NB4 (cell line): Measurements from ENCODE around the gene UBN1.

Source experiments
- CTCF ChIP-seq: IDR thresholded peaks from one replicate; pipeline ENCODE4 v1.5.1; 2012; ENCODE audit warnings: low read depth, low read length
- MAX ChIP-seq: IDR thresholded peaks from 2 replicates; pipeline ENCODE4 v1.6.1; 2011; ENCODE audit warnings: low read depth, low read length
- POLR2A ChIP-seq: IDR thresholded peaks from 2 replicates; pipeline ENCODE4 v1.6.1; 2011; ENCODE audit warnings: mild to moderate bottlenecking; ENCODE audit not compliant: insufficient read length; ENCODE audit errors: extremely low read depth

GRCh38 chr16:4871071-4871470, 23.8 kb downstream of the UBN1 start:
- TF ChIP-seq CTCF (no peak), POLR2A (no peak), MAX (no peak)
